GM10266 (cell line): ENCODE data around the gene WIZ.
A peak's percentile ranks its signal among the peaks of the same experiment; 100 is the strongest.

Experiments
- DNase-seq: peaks from one replicate; pipeline ENCODE4 v3.0.0; 2012; ENCODE audit errors: extremely low spot score
- TF ChIP-seq, protein P1 (sequence below): IDR thresholded peaks from 2 replicates; pipeline ENCODE4 v1.5.1; 2012; ENCODE audit warnings: mild to moderate bottlenecking, low read depth; ENCODE audit not compliant: control insufficient read depth, insufficient read depth; ENCODE audit errors: missing control alignments

Gene WIZ

DNA sequence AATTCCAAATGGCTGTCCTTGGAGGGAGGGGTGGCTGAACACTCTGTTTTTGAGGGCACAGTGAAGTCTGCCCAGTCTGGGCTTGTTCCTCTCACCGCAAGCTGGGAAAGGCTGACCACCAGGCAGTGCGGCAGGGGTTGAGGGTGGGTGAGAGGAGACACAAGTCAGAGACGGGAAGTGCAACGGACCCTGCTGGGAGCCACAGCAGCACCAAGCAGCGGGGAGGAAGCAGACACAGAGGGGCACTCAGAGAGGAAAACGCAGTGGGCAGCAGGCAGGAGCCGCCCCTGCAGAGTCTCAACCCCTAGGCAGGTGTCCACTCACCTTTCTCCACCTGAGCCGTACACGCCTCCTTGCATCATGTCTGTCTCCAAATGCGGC is 46.6 kb downstream of the WIZ start:
- DNase-seq, result no peak
- TF ChIP-seq, protein P1, sequence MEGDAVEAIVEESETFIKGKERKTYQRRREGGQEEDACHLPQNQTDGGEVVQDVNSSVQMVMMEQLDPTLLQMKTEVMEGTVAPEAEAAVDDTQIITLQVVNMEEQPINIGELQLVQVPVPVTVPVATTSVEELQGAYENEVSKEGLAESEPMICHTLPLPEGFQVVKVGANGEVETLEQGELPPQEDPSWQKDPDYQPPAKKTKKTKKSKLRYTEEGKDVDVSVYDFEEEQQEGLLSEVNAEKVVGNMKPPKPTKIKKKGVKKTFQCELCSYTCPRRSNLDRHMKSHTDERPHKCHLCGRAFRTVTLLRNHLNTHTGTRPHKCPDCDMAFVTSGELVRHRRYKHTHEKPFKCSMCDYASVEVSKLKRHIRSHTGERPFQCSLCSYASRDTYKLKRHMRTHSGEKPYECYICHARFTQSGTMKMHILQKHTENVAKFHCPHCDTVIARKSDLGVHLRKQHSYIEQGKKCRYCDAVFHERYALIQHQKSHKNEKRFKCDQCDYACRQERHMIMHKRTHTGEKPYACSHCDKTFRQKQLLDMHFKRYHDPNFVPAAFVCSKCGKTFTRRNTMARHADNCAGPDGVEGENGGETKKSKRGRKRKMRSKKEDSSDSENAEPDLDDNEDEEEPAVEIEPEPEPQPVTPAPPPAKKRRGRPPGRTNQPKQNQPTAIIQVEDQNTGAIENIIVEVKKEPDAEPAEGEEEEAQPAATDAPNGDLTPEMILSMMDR, result no peak

DNA sequence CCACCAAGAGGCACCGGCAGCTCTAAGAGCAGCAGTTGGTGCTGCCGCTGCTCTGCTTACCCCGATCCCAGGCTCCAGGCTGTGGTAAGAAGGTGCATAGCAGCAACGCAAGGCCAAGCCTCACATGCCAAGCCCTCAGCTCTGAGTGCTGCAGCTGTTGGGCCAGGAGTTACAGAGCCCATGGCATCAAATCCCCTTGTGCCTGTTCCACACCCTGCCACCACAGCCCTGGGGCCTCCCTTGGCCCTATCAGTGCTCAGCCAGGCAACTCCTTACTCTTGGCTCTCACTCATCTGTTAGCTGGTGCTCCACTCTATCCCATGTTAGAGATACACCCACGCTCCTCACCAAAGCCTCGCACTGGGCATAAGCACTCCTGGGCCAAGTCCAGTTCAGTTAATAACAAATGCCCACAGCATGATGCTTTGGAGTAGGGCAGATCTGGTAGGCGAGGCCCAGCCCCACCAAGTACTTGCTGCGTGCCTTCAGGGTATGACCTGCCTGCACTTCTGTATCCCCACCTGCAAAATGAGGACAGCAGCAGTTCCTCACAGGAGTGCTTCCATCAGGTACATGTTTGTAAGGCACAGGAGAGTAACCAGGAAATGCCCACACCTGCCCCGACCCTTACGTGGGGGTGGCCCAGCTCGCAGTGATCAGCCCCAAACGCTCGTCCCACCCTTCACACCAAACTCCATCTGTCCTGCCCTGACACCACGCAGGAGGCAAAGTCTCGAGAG is 47.2 kb downstream of the WIZ start:
- DNase-seq, result no peak
- TF ChIP-seq, protein P1, result no peak

DNA sequence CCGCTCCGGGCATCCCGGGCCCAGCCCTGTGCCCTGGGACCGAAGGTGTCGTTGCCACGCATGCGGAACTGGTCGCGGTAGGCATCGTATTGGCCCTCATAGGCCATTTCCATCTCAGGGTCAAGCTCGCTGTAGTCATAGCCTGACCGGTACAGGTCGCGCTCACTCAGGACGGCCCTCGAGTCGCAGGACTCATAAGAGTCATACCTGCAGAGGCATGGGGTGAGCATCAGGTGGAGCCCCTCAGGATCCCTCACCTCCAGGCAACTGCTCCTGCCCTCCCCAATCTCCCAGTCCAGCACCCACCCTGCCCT is 48.4 kb downstream of the WIZ start:
- TF ChIP-seq, protein P1, result no peak

DNA sequence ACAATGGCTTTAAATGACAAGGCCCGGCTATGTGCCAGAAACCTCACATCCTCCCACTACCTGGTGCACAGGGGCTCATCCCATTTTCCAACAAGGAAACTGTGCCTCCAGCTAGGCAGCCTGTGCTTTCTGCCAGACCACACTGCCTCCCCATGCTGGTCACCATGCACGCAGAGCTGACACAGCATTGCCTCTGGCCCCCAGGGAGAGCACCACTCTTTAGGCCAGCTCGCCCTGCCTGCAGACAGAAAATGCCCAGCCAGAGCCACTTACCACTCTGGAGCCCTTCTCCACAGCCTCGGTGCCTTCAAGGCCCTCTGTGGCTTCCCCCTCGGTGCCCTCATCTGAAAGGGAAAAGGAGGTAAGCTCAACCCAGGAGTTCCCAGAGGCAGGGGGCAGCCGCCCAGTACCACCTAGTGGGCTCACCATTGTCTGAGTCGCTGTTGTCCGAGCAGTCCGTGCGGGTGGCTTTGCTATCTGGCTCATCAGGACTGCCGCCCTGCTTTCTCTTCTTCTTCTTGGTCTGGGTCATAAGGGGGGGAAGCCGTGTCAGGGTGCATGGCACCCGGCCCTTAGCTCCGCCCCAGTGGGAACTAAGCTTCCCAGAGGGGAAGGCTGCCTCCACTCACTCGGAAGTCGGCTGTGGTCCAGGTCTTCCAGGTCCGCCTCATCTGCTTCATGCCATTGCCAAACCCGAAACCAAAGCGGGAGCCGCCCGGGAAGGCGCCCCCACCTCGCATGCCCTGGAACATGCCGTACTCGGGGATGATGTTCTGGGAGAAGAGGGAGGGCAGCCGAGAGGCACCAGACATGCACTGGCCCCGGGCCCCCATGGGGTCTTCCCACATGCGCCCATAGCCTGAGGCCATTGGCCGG is 49.0 kb downstream of the WIZ start:
- DNase-seq, result no peak
- TF ChIP-seq, protein P1, result no peak

More for the DNA sequence above, 48.4 kb downstream of the WIZ start:
- no peak for DNase-seq

DNA sequence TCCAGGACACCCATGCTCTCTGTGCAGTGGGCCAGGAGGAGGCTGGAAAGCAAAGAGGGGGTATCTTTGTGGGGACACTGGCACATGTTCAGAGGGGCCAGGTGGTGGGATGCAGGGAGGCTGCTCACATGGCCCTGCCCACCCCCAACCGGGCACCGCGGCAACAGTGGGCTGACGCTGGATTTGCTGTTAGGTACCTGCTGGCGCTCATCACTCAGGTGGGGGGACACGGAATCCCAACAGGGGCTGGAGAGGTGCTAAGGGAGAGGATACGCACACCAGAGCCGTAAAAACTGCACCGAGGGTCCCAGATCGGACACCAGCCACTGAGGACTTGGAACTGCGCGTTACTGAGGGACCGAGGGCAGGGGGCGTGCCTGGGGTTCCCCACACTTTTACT is 50.1 kb downstream of the WIZ start:
- TF ChIP-seq, protein P1, result no peak
- DNase-seq, result no peak

DNA sequence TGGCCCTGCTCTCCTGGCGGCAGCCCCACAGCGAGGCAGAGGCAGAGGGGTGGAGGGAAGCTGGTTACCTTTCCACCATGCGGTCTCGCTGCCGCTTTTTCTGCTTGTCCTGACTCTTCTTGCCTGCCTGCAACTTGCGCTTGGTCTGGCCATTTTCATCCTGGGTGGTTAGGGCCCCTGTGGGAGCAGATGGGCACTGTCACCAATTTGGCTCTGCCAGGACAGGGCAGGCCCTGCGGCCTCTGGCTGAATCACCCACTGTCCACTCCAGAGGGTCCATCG is 50.6 kb downstream of the WIZ start:
- DNase-seq, result peak; percentile 20
- TF ChIP-seq, protein P1, result no peak

DNA sequence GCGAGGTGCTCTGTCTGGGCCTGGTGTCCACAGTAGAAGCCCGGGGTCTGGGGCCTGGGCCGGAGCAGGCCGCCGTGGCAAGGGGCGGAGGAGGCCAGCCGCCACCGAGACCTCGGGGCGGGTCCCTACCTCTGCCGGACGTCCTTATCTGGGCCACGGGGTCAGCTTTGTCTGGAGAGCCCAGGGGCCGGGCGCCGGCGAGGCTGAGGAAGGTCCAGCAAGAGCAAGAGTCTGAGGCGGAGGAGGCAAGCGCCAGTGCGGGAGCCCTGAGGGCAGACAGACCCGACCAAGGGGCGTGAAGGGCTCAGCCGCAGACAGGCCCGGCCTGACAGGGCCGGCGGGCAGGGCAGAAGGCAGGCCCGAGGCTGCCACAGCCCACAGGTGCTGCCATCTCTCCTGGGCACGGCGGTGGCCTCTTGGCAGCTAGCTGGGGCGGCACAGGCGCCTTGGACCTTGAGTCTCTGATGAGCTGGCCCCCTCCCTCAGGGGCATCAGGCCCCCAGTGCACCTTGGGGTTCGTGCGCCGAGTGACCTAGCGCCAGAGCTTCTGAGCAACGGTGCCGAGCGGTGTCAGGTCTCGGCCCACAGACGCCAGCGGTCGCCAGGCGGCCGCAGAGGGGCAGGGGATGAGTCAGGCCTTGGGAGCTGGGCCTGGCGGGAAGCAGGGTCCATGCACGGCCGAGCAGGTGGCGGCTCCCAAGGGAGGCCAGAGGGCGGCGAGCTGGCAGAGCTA is 51.1 kb downstream of the WIZ start:
- peak; percentile 10 for DNase-seq
- TF ChIP-seq, protein P1, result no peak
